Skeletal muscle satellite cell (primary cell): ENCODE results near the gene ASB8. TPM values are rescaled to one million over a fixed set of nuclear protein-coding genes. Genes with fewer than 3 reads are reported as not detected.

Experiments used
- H3K27me3 ChIP-seq: 2 replicates; pipeline ENCODE4 v1.7.0; 2013; ENCODE audit warnings: low read length; ENCODE audit not compliant: control insufficient read depth, insufficient read depth
- H3K36me3 ChIP-seq: 2 replicates; pipeline ENCODE4 v1.7.0; 2013; ENCODE audit warnings: mild to moderate bottlenecking, control low read depth, low read length; ENCODE audit not compliant: insufficient read depth
- H3K4me1 ChIP-seq: 2 replicates; pipeline ENCODE4 v1.7.0; 2013; ENCODE audit warnings: low read length; ENCODE audit not compliant: control insufficient read depth, insufficient read depth
- H3K4me2 ChIP-seq: 2 replicates; pipeline ENCODE4 v1.7.0; 2013; ENCODE audit warnings: mild to moderate bottlenecking, low read length
- H3K4me3 ChIP-seq: 2 replicates; pipeline ENCODE4 v1.7.0; 2013; ENCODE audit warnings: low read length
- H3K9ac ChIP-seq: 2 replicates; pipeline ENCODE4 v1.7.0; 2013; ENCODE audit warnings: mild to moderate bottlenecking, low read depth, low read length, moderate library complexity
- H3K9me3 ChIP-seq: replicated peaks from 2 replicates; pipeline ENCODE4 v1.7.0; 2013; ENCODE audit warnings: mild to moderate bottlenecking, control low read depth, low read length
- total RNA-seq: library from RNA; depleted of rRNA; stranded (reverse); fragments of >200 nt; gene quantifications from 2 replicates; pipeline ENCODE4 v1.2.3, GENCODE V29; 2012; rRNA removed

The ASB8 gene, protein sequence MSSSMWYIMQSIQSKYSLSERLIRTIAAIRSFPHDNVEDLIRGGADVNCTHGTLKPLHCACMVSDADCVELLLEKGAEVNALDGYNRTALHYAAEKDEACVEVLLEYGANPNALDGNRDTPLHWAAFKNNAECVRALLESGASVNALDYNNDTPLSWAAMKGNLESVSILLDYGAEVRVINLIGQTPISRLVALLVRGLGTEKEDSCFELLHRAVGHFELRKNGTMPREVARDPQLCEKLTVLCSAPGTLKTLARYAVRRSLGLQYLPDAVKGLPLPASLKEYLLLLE
- total RNA-seq, result 14.7 and 24.5 TPM in 2 replicates

DNA sequence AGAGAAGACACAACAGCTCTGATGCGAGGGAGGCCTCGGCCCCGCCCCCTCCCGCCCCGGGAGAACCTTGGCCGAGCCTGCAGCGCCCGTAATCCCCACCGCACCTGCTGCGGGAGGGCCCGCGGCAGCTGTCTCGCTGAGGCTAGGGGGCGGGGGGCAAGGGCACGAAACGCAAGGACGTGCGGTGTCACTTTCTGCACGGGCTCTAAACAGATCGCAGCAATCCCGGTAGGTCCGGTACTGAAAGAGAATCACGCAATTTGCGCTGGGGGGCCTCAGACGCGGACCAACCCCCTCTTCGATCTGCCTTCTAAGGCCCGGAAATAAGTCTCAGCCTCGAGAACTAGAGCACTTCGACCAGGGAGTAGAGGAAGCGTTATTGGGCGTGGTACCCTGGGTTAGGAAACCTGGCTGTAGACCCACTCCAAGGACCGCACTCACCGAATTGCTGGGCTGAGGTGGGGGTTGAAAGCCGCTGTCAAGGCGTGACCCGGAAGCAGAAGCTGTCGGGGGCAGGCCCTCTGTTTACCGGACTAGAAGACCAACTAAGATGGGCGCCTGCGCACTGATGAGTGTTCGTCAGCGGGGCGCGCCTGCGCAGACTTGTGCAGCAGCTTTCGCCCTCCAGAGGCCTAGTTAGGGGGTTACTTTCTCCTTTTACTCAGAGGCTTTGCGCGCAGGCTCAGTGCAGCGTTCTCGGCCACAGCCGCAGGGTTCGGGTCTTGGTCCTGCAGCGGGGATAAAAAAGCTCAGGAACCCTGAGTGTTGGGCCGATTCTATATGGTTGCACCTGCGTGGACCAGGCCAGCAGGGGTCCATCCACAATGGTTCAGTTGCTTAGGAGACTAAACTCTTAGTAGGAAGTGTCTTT, at the start of gene ASB8:
Gene ASB8, minus strand, starts transcription at position 498 of the 871 bp plus-strand sequence. CDS start 4,019 bp downstream, outside the sequence.
- peaks cover 14% of the 10 kb centered on the region for H3K27me3 ChIP-seq
- H3K4me1 ChIP-seq, result peaks cover 10% of the 10 kb centered on the region
- no peaks in the 10 kb centered on the region for H3K9me3 ChIP-seq
- H3K9ac ChIP-seq, result peak within 1 kb of the TSS; percentile 92
- H3K4me2 ChIP-seq, result peak within 1 kb of the TSS; percentile 83
- peak within 1 kb of the TSS; percentile 99 for H3K4me3 ChIP-seq
- H3K36me3 ChIP-seq, result peaks cover 5% of the 10 kb centered on the region

GRCh38 chr12:48203192-48203591, 45.9 kb upstream of the ASB8 start, which contains the start of gene OR10AD1:
TSS of gene OR10AD1 (minus strand) at chr12:48203292. CDS start at chr12:48203292, 0 bp downstream.
- Histone ChIP-seq H3K36me3 (no peaks in the 10 kb centered on the region), H3K27me3 (no peaks in the 10 kb centered on the region), H3K4me2 (no peak within 1 kb of the TSS), H3K4me1 (no peaks in the 10 kb centered on the region), H3K9me3 (no peaks in the 10 kb centered on the region), H3K4me3 (no peak within 1 kb of the TSS), H3K9ac (no peak within 1 kb of the TSS)

GRCh38 chr12:48202766-48203165, 45.5 kb upstream of the ASB8 start:
- Histone ChIP-seq H3K36me3 (no peaks in the 10 kb centered on the region), H3K9me3 (no peaks in the 10 kb centered on the region), H3K4me3 (no peak overlapping the region), H3K4me2 (no peak overlapping the region), H3K4me1 (peaks cover 3% of the 10 kb centered on the region), H3K9ac (no peak overlapping the region), H3K27me3 (no peaks in the 10 kb centered on the region)

GRCh38 chr12:48201516-48201915, 44.2 kb upstream of the ASB8 start:
- no peaks in the 10 kb centered on the region for H3K9me3 ChIP-seq
- H3K4me3 ChIP-seq, result no peak overlapping the region
- H3K27me3 ChIP-seq, result no peaks in the 10 kb centered on the region

DNA sequence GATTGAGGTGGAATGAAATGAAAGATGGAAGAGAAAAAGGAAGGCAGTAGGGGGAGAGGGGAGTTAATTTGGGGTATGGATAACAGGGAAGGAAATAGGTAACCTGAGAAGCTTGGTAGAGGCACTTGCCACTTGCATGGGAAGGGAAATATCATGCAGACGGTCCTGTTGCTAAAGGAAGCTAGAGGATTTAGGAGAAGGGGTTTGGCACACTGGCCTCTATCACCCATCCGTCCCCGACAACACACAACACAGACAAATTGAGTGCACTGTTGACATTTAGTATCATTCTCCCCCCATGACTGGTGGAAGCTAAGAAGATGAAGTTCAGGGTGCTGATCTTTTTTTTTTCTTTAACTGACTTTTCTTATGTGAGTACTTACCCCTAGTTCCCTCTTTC, 43.8 kb upstream of the ASB8 start:
- H3K4me3 ChIP-seq, result no peak overlapping the region
- H3K4me2 ChIP-seq, result no peak overlapping the region
- H3K27me3 ChIP-seq, result no peaks in the 10 kb centered on the region

More at GRCh38 chr12:48201516-48201915, 44.2 kb upstream of the ASB8 start:
- Histone ChIP-seq H3K9ac (no peak overlapping the region), H3K4me2 (no peak overlapping the region), H3K36me3 (no peaks in the 10 kb centered on the region), H3K4me1 (peaks cover 9% of the 10 kb centered on the region)

GRCh38 chr12:48199774-48200221, 42.5 kb upstream of the ASB8 start:
- Histone ChIP-seq H3K9me3 (no peaks in the 10 kb centered on the region), H3K4me1 (peaks cover 9% of the 10 kb centered on the region), H3K4me3 (no peak overlapping the region), H3K4me2 (no peak overlapping the region), H3K9ac (no peak overlapping the region), H3K27me3 (peaks cover 5% of the 10 kb centered on the region), H3K36me3 (no peaks in the 10 kb centered on the region)

More for the DNA sequence above, 43.8 kb upstream of the ASB8 start:
- Histone ChIP-seq H3K4me1 (peaks cover 9% of the 10 kb centered on the region), H3K9ac (no peak overlapping the region), H3K9me3 (no peaks in the 10 kb centered on the region), H3K36me3 (no peaks in the 10 kb centered on the region)

GRCh38 chr12:48198985-48199384, 41.7 kb upstream of the ASB8 start:
- H3K9ac ChIP-seq, result peak overlapping the region; percentile 79
- H3K9me3 ChIP-seq, result no peaks in the 10 kb centered on the region
- peaks cover 9% of the 10 kb centered on the region for H3K4me1 ChIP-seq
- peak overlapping the region; percentile 76 for H3K4me3 ChIP-seq
- peak overlapping the region; percentile 94 for H3K4me2 ChIP-seq
- no peaks in the 10 kb centered on the region for H3K36me3 ChIP-seq
- H3K27me3 ChIP-seq, result peaks cover 13% of the 10 kb centered on the region

- no peaks in the 10 kb centered on the region for H3K9me3 ChIP-seq
- H3K36me3 ChIP-seq, result no peaks in the 10 kb centered on the region
- H3K9ac ChIP-seq, result peak overlapping the region; percentile 79
- H3K27me3 ChIP-seq, result peaks cover 16% of the 10 kb centered on the region
- H3K4me2 ChIP-seq, result peak overlapping the region; percentile 94
- H3K4me3 ChIP-seq, result peak overlapping the region; percentile 76
- H3K4me1 ChIP-seq, result peaks cover 9% of the 10 kb centered on the region
Measured at GRCh38 chr12:48198672-48198971, 41.3 kb upstream of the ASB8 start.

GRCh38 chr12:48197971-48198671, 40.8 kb upstream of the ASB8 start:
- peaks cover 21% of the 10 kb centered on the region for H3K27me3 ChIP-seq
- H3K4me2 ChIP-seq, result peak overlapping the region; percentile 94
- H3K36me3 ChIP-seq, result no peaks in the 10 kb centered on the region
- peaks cover 9% of the 10 kb centered on the region for H3K4me1 ChIP-seq
- peak overlapping the region; percentile 79 for H3K9ac ChIP-seq
- H3K4me3 ChIP-seq, result peak overlapping the region; percentile 76
- H3K9me3 ChIP-seq, result no peaks in the 10 kb centered on the region

DNA sequence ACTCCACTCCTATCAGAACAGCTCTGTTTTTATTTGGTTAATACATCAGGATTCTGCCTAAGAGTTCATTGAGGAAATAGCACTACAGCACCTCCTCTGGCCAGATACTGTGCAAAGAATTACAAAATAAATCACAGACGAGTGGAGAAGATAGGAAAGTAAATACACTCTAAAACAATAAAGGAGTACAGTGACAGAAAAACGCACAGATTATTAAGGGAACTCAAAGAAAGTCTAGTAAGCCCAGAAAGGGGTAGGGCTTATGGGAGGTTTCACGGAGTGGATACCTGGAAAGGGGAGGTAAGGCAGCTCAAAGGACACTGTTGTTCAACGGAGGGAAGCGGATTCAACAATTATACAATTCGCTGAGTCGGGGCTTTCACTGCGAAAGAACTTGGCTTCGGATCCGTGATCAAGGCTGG, 40.2 kb upstream of the ASB8 start:
- no peaks in the 10 kb centered on the region for H3K36me3 ChIP-seq
- peak overlapping the region; percentile 79 for H3K9ac ChIP-seq
- peaks cover 23% of the 10 kb centered on the region for H3K27me3 ChIP-seq
- H3K4me2 ChIP-seq, result peak overlapping the region; percentile 94
- no peaks in the 10 kb centered on the region for H3K9me3 ChIP-seq
- peaks cover 9% of the 10 kb centered on the region for H3K4me1 ChIP-seq
- H3K4me3 ChIP-seq, result peak overlapping the region; percentile 76

DNA sequence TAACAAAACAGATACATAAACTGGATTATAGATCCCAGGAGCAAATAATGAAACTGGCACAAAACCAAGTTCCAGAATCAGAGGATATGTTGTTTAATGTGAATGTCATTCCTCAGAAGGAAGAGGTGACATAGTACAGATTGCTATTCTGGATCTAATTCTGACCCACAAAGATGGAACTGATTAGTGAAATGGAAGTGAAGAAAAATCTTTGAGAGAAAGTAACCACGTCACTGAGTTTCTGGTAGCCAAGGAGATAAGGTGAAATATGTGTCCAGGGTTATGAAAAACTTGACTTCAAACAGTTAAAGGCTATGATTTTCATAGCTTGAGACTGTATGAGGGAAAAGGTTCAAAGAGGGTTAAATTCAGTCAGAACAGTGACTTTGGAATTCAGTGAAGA, 37.5 kb upstream of the ASB8 start:
- Histone ChIP-seq H3K4me2 (no peak overlapping the region), H3K9ac (no peak overlapping the region), H3K4me1 (peaks cover 9% of the 10 kb centered on the region), H3K36me3 (no peaks in the 10 kb centered on the region), H3K4me3 (no peak overlapping the region), H3K9me3 (no peaks in the 10 kb centered on the region), H3K27me3 (peaks cover 48% of the 10 kb centered on the region)
